Measurements from ENCODE around the gene CAMK2G.

GRCh38 chr10:73915206-73915851, 41.0 kb upstream of the CAMK2G start:
- TF ChIP-seq, protein P1, sequence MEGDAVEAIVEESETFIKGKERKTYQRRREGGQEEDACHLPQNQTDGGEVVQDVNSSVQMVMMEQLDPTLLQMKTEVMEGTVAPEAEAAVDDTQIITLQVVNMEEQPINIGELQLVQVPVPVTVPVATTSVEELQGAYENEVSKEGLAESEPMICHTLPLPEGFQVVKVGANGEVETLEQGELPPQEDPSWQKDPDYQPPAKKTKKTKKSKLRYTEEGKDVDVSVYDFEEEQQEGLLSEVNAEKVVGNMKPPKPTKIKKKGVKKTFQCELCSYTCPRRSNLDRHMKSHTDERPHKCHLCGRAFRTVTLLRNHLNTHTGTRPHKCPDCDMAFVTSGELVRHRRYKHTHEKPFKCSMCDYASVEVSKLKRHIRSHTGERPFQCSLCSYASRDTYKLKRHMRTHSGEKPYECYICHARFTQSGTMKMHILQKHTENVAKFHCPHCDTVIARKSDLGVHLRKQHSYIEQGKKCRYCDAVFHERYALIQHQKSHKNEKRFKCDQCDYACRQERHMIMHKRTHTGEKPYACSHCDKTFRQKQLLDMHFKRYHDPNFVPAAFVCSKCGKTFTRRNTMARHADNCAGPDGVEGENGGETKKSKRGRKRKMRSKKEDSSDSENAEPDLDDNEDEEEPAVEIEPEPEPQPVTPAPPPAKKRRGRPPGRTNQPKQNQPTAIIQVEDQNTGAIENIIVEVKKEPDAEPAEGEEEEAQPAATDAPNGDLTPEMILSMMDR (conservative IDR thresholded peaks at IDR 0.05; ENCODE audit: low read depth, low read length) = no peak
- TF ChIP-seq EZH2phosphoT487 (IDR thresholded peaks at IDR 0.05; ENCODE audit: borderline replicate concordance, low read length) (no peak), EZH2 (IDR thresholded peaks at IDR 0.05; ENCODE audit: low read length, unreplicated experiment) (no peak)
